ENCODE data around the gene FGF22.

The FGF22 gene

GRCh38 chr19:640606-641189, 1.0 kb downstream of the FGF22 start:
- TF ChIP-seq ZBTB7A (IDR thresholded peaks at IDR 0.05; ENCODE audit: low read depth), result no peak
- TF ChIP-seq RAD21 (IDR thresholded peaks at IDR 0.05; ENCODE audit: low read depth), result no peak
- TF ChIP-seq EGR1 (IDR thresholded peaks at IDR 0.05), result no peak
- no peak for TF ChIP-seq NFIC (IDR thresholded peaks at IDR 0.05)
- no peak for TF ChIP-seq TCF12 (IDR thresholded peaks at IDR 0.05; ENCODE audit: low read depth)
- TF ChIP-seq TEAD4 (IDR thresholded peaks at IDR 0.05), result no peak
- TF ChIP-seq REST (IDR thresholded peaks at IDR 0.05; ENCODE audit: low read depth), result no peak
- TF ChIP-seq EP300 (IDR thresholded peaks at IDR 0.05; ENCODE audit: borderline replicate concordance), result no peak
- no peak for TF ChIP-seq CREB1 (IDR thresholded peaks at IDR 0.05; ENCODE audit: low read depth)
- no peak for TF ChIP-seq USF1 (IDR thresholded peaks at IDR 0.05)
- TF ChIP-seq MAX (IDR thresholded peaks at IDR 0.05), result no peak
- TF ChIP-seq FOXM1 (IDR thresholded peaks at IDR 0.05; ENCODE audit: borderline replicate concordance, low read depth), result no peak
- no peak for TF ChIP-seq TAF1 (IDR thresholded peaks at IDR 0.05; ENCODE audit: low read depth)
- no peak for TF ChIP-seq CEBPB (IDR thresholded peaks at IDR 0.05)
- TF ChIP-seq YY1 (IDR thresholded peaks at IDR 0.05; ENCODE audit: low read depth), result no peak

- no peak for TF ChIP-seq ZBTB7A (IDR thresholded peaks at IDR 0.05; ENCODE audit: low read depth)
- TF ChIP-seq TEAD4 (IDR thresholded peaks at IDR 0.05), result no peak
Observed at GRCh38 chr19:641702-642101, 2.0 kb downstream of the FGF22 start.

GRCh38 chr19:642767-643727, 3.4 kb downstream of the FGF22 start:
- TF ChIP-seq CREB1 (IDR thresholded peaks at IDR 0.05; ENCODE audit: low read depth) (no peak), NFIC (IDR thresholded peaks at IDR 0.05) (no peak), ZBTB7A (IDR thresholded peaks at IDR 0.05; ENCODE audit: low read depth) (no peak; the same call in 1 of the 2 replicates), RAD21 (IDR thresholded peaks at IDR 0.05; ENCODE audit: low read depth) (no peak), FOXM1 (IDR thresholded peaks at IDR 0.05; ENCODE audit: borderline replicate concordance, low read depth) (no peak), EGR1 (IDR thresholded peaks at IDR 0.05) (no peak), YY1 (IDR thresholded peaks at IDR 0.05; ENCODE audit: low read depth) (no peak), TEAD4 (IDR thresholded peaks at IDR 0.05) (no peak)

GRCh38 chr19:643736-644135, 4.1 kb downstream of the FGF22 start:
- TF ChIP-seq TAF1 (IDR thresholded peaks at IDR 0.05; ENCODE audit: low read depth) (no peak), CREB1 (IDR thresholded peaks at IDR 0.05; ENCODE audit: low read depth) (no peak), FOXM1 (IDR thresholded peaks at IDR 0.05; ENCODE audit: borderline replicate concordance, low read depth) (no peak), ZBTB7A (IDR thresholded peaks at IDR 0.05; ENCODE audit: low read depth) (no peak), USF1 (IDR thresholded peaks at IDR 0.05) (no peak), TEAD4 (IDR thresholded peaks at IDR 0.05) (no peak), NFIC (IDR thresholded peaks at IDR 0.05) (no peak), EP300 (IDR thresholded peaks at IDR 0.05; ENCODE audit: borderline replicate concordance) (no peak), EGR1 (IDR thresholded peaks at IDR 0.05) (no peak), TCF12 (IDR thresholded peaks at IDR 0.05; ENCODE audit: low read depth) (no peak), RAD21 (IDR thresholded peaks at IDR 0.05; ENCODE audit: low read depth) (no peak), REST (IDR thresholded peaks at IDR 0.05; ENCODE audit: low read depth) (no peak), MAX (IDR thresholded peaks at IDR 0.05) (no peak), YY1 (IDR thresholded peaks at IDR 0.05; ENCODE audit: low read depth) (no peak), CEBPB (IDR thresholded peaks at IDR 0.05) (no peak)

GRCh38 chr19:644363-644762, 4.7 kb downstream of the FGF22 start:
- TF ChIP-seq RAD21 (IDR thresholded peaks at IDR 0.05; ENCODE audit: low read depth) (no peak), CEBPB (IDR thresholded peaks at IDR 0.05) (no peak), CREB1 (IDR thresholded peaks at IDR 0.05; ENCODE audit: low read depth) (no peak), EGR1 (IDR thresholded peaks at IDR 0.05) (no peak), MAX (IDR thresholded peaks at IDR 0.05) (no peak)
